GM23338 (cell line): ENCODE data around the gene KRT1. TPM values are rescaled to one million over a fixed set of nuclear protein-coding genes. Genes with fewer than 3 reads are reported as not detected.

Source experiments
- ATAC-seq: fragments of 200-7000 bp; cut with Tn5 transposase; 3 replicates; pipeline ENCODE4 v1.9.1; 2020
- DNase-seq: peaks from one replicate; pipeline ENCODE4 v3.0.0-alpha.2; 2015; ENCODE audit warnings: low spot score
- H2AFZ ChIP-seq: fragments of 200-600 bp; sonication (generic); 2 replicates; pipeline ENCODE4 v1.8.0; 2016; ENCODE audit warnings: antibody characterized with exemption, mild to moderate bottlenecking, moderate library complexity
- H3F3A ChIP-seq: fragments of 200-600 bp; sonication (generic); replicated peaks from 2 replicates; pipeline ENCODE4 v1.8.0; 2017; ENCODE audit warnings: antibody characterized with exemption, mixed run types, low read depth
- H3K27ac ChIP-seq: fragments of 200-600 bp; sonication (generic); 2 replicates; pipeline ENCODE4 v1.6.1; 2016; ENCODE audit warnings: low read depth
- H3K27me3 ChIP-seq: fragments of 200-600 bp; sonication (generic); 2 replicates; pipeline ENCODE4 v1.8.0; 2016; ENCODE audit warnings: mild to moderate bottlenecking, mixed run types, moderate library complexity; ENCODE audit not compliant: insufficient read depth
- H3K36me3 ChIP-seq: fragments of 200-600 bp; sonication (generic); 2 replicates; pipeline ENCODE4 v1.8.0; 2016; ENCODE audit warnings: mild to moderate bottlenecking; ENCODE audit not compliant: insufficient read depth
- H3K4me1 ChIP-seq: fragments of 200-600 bp; sonication (generic); 2 replicates; pipeline ENCODE4 v1.8.0; 2016; ENCODE audit warnings: mild to moderate bottlenecking, moderate library complexity; ENCODE audit not compliant: insufficient read depth
- H3K4me2 ChIP-seq: fragments of 200-600 bp; sonication (generic); 2 replicates; pipeline ENCODE4 v1.7.1; 2017; ENCODE audit warnings: mixed run types
- H3K4me3 ChIP-seq: fragments of 200-600 bp; sonication (generic); 2 replicates; pipeline ENCODE4 v1.6.1; 2016; ENCODE audit warnings: mixed run types
- H3K79me2 ChIP-seq: fragments of 200-600 bp; sonication (generic); replicated peaks from 2 replicates; pipeline ENCODE4 v1.8.0; 2017; ENCODE audit warnings: mild to moderate bottlenecking; ENCODE audit not compliant: insufficient read depth
- H3K9me2 ChIP-seq: fragments of 200-600 bp; sonication (generic); 2 replicates; pipeline ENCODE4 v1.8.0; 2017; ENCODE audit not compliant: insufficient read depth
- H4K20me1 ChIP-seq: fragments of 200-600 bp; sonication (generic); replicated peaks from 2 replicates; pipeline ENCODE4 v1.8.0; 2017; ENCODE audit warnings: mild to moderate bottlenecking; ENCODE audit not compliant: insufficient read depth
- H3K27ac Mint-ChIP-seq: 2 replicates; pipeline ENCODE4 v1.8.0; 2020; ENCODE audit warnings: inconsistent platforms, mild to moderate bottlenecking, moderate library complexity, mixed read lengths
- H3K27me3 Mint-ChIP-seq: 3 replicates; pipeline ENCODE4 v1.8.0; 2022; ENCODE audit warnings: low read depth, mild to moderate bottlenecking, moderate library complexity, mixed read lengths, inconsistent platforms; ENCODE audit not compliant: insufficient read depth, poor library complexity
- H3K36me3 Mint-ChIP-seq: 3 replicates; pipeline ENCODE4 v1.8.0; 2021; ENCODE audit warnings: low read depth, mild to moderate bottlenecking, inconsistent platforms, moderate library complexity, mixed read lengths
- H3K4me1 Mint-ChIP-seq: 3 replicates; pipeline ENCODE4 v1.8.0; 2020; ENCODE audit warnings: mild to moderate bottlenecking, inconsistent platforms, mixed read lengths
- H3K4me3 Mint-ChIP-seq: 3 replicates; pipeline ENCODE4 v1.8.0; 2021; ENCODE audit warnings: moderate library complexity, mild to moderate bottlenecking, inconsistent platforms, mixed read lengths
- H3K9me3 Mint-ChIP-seq: 3 replicates; pipeline ENCODE4 v1.8.0; 2020; ENCODE audit warnings: moderate library complexity, mild to moderate bottlenecking, inconsistent platforms, mixed read lengths
- CTCF ChIP-seq, 2 experiments: fragments of 200-600 bp in 1 of 2; sonication (generic) in 1 of 2; conservative IDR thresholded peaks; 2 replicates each; pipeline versions ENCODE4 v1.5.1 to v1.6.1; 2016 to 2017; ENCODE audit warnings: antibody characterized with exemption in 2 of 2, low read depth in 2 of 2, mild to moderate bottlenecking in 2 of 2, moderate library complexity in 1 of 2
- ETS1 ChIP-seq: IDR thresholded peaks from 2 replicates; pipeline ENCODE4 v1.6.1; 2016; ENCODE audit warnings: antibody characterized with exemption
- POLR2AphosphoS5 ChIP-seq: IDR thresholded peaks from 2 replicates; pipeline ENCODE4 v1.6.1; 2016; ENCODE audit warnings: antibody characterized with exemption, low read depth
- REST ChIP-seq: IDR thresholded peaks from one replicate; pipeline ENCODE4 v1.6.1; 2018; ENCODE audit warnings: antibody characterized with exemption; ENCODE audit not compliant: unreplicated experiment
- ZNF331 ChIP-seq: fragments of 250-450 bp; sonication (Bioruptor Pico); IDR thresholded peaks from 2 replicates; pipeline ENCODE4 v1.5.0; 2020; ENCODE audit warnings: low read depth, mild to moderate bottlenecking, moderate library complexity
- polyA plus RNA-seq: library from polyadenylated mRNA; unstranded; fragments of >200 nt; fragmentation: Nextera tagmentation; extraction: Ambion mirVana; gene quantifications from 2 replicates; pipeline ENCODE4 v1.2.1, GENCODE V29; 2016
- total RNA-seq: library from RNA; depleted of rRNA; stranded (reverse); fragments of >200 nt; shearing (Covaris generic); gene quantifications from 2 replicates; pipeline ENCODE4 v1.2.3, GENCODE V29; 2014

The KRT1 gene
- total and polyA plus RNA-seq, 2 experiments from 2014 or later = not detected

- H3K4me2 ChIP-seq = no peak overlapping the region
- peaks cover 10% of the 10 kb centered on the region for H3K27me3 ChIP-seq
- no peaks in the 10 kb centered on the region for H3K9me2 ChIP-seq
- H3K36me3 ChIP-seq = no peaks in the 10 kb centered on the region
- TF ChIP-seq ZNF331 (CRISPR knock-in tag) (no peak), CTCF (conservative IDR thresholded peaks at IDR 0.05; ENCODE audit: low read depth in 2 of 2) (peak in 1 of 2 experiments; percentile 17; a peak in 2 of 4 replicates)
- Mint-ChIP-seq H3K9me3 (no peaks in the 10 kb centered on the region), H3K27ac (no peak overlapping the region), H3K36me3 (no peaks in the 10 kb centered on the region), H3K4me1 (no peaks in the 10 kb centered on the region; the same call in 2 of the 3 replicates), H3K27me3 (peaks cover 10% of the 10 kb centered on the region), H3K4me3 (no peak overlapping the region)
- no peaks in the 10 kb centered on the region for H4K20me1 ChIP-seq
- no peaks in the 10 kb centered on the region for H3K79me2 ChIP-seq
- ATAC-seq (peak; percentile 53), DNase-seq (no peak)
- peaks cover 1% of the 10 kb centered on the region; the same call in 1 of the 2 replicates for H3K4me1 ChIP-seq
- H2AFZ ChIP-seq = no peak overlapping the region
- H3K4me3 ChIP-seq = no peak overlapping the region
- H3K27ac ChIP-seq = no peak overlapping the region
- no peaks in the 10 kb centered on the region for H3F3A ChIP-seq
These were observed 5.2 kb upstream of the KRT1 start for GRCh38 chr12:52685406-52685890.

GRCh38 chr12:52684431-52684830, 4.2 kb upstream of the KRT1 start:
- Mint-ChIP-seq H3K4me3 (no peak overlapping the region), H3K9me3 (no peaks in the 10 kb centered on the region), H3K4me1 (no peaks in the 10 kb centered on the region; the same call in 2 of the 3 replicates), H3K36me3 (no peaks in the 10 kb centered on the region), H3K27ac (no peak overlapping the region), H3K27me3 (peaks cover 10% of the 10 kb centered on the region)
- H3K4me3 ChIP-seq = no peak overlapping the region
- H3K79me2 ChIP-seq = no peaks in the 10 kb centered on the region
- peaks cover 6% of the 10 kb centered on the region; the same call in 1 of the 2 replicates for H3K9me2 ChIP-seq
- no peak for DNase-seq
- H3K27ac ChIP-seq = no peak overlapping the region
- no peaks in the 10 kb centered on the region for H3K4me1 ChIP-seq
- H3K4me2 ChIP-seq = no peak overlapping the region
- no peaks in the 10 kb centered on the region for H3K36me3 ChIP-seq
- no peaks in the 10 kb centered on the region for H3K27me3 ChIP-seq
- TF ChIP-seq REST (no peak), POLR2AphosphoS5 (no peak), ETS1 (no peak)
- no peaks in the 10 kb centered on the region for H4K20me1 ChIP-seq
- peak overlapping the region; percentile 43; the same call in 1 of the 2 replicates for H2AFZ ChIP-seq
- no peak for ATAC-seq
- H3F3A ChIP-seq = no peaks in the 10 kb centered on the region
